ENCODE results near the gene CCR6. TPM values are rescaled to one million over a fixed set of nuclear protein-coding genes. Genes with fewer than 3 reads are reported as not detected.

CCR6 gene
- polyA plus RNA-seq, 1 experiment, result not detected

- Histone ChIP-seq H3K36me3 (ENCODE audit: control insufficient read depth, insufficient read depth, low read length) (no peaks in the 10 kb centered on the region), H3K27me3 (ENCODE audit: control insufficient read depth, insufficient read depth, low read length) (no peaks in the 10 kb centered on the region), H3K4me3 (ENCODE audit: low read depth, low read length) (no peak overlapping the region)
- no peak for TF ChIP-seq CTCF (IDR thresholded peaks at IDR 0.05; ENCODE audit: insufficient read depth, low read depth, low read length)
- DNase-seq (ENCODE audit: low read depth), result no peak
- CTCF ChIA-PET, result no interaction called here
- POLR2A ChIA-PET, result no interaction called here
Measured at GRCh38 chr6:167105060-167105459, 17.8 kb upstream of the CCR6 start.

- H3K27me3 ChIP-seq (ENCODE audit: control insufficient read depth, insufficient read depth, low read length), result no peaks in the 10 kb centered on the region
- no peak overlapping the region for H3K4me3 ChIP-seq (ENCODE audit: low read depth, low read length)
- no peak for DNase-seq (ENCODE audit: low read depth)
- ChIA-PET CTCF (interaction anchor here (0.6 kb wide), 1 partner anchor 155 kb away, joined by 3 read pairs; no protein-coding TSS in a partner anchor), POLR2A (no interaction called here)
- H3K36me3 ChIP-seq (ENCODE audit: control insufficient read depth, insufficient read depth, low read length), result no peaks in the 10 kb centered on the region
- no peak for TF ChIP-seq CTCF (IDR thresholded peaks at IDR 0.05; ENCODE audit: insufficient read depth, low read depth, low read length)
Measured at GRCh38 chr6:167106406-167106805, 16.5 kb upstream of the CCR6 start.

GRCh38 chr6:167107787-167108186 lies 15.1 kb upstream of the CCR6 start:
- DNase-seq (ENCODE audit: low read depth), result no peak
- CTCF ChIA-PET, result no interaction called here
- no peak for TF ChIP-seq CTCF (IDR thresholded peaks at IDR 0.05; ENCODE audit: insufficient read depth, low read depth, low read length)
- Histone ChIP-seq H3K36me3 (ENCODE audit: control insufficient read depth, insufficient read depth, low read length) (no peaks in the 10 kb centered on the region), H3K27me3 (ENCODE audit: control insufficient read depth, insufficient read depth, low read length) (no peaks in the 10 kb centered on the region), H3K4me3 (ENCODE audit: low read depth, low read length) (no peak overlapping the region)
- POLR2A ChIA-PET, result no interaction called here

- no peak for TF ChIP-seq CTCF (IDR thresholded peaks at IDR 0.05; ENCODE audit: insufficient read depth, low read depth, low read length)
- H3K36me3 ChIP-seq (ENCODE audit: control insufficient read depth, insufficient read depth, low read length), result no peaks in the 10 kb centered on the region
- no peaks in the 10 kb centered on the region for H3K27me3 ChIP-seq (ENCODE audit: control insufficient read depth, insufficient read depth, low read length)
- CTCF ChIA-PET, result no interaction called here
- DNase-seq (ENCODE audit: low read depth), result no peak
- POLR2A ChIA-PET, result no interaction called here
- no peak overlapping the region for H3K4me3 ChIP-seq (ENCODE audit: low read depth, low read length)
Measured at GRCh38 chr6:167108278-167108677, 14.6 kb upstream of the CCR6 start.

GRCh38 chr6:167109651-167110050 lies 13.2 kb upstream of the CCR6 start:
- H3K36me3 ChIP-seq (ENCODE audit: control insufficient read depth, insufficient read depth, low read length), result no peaks in the 10 kb centered on the region
- TF ChIP-seq CTCF (IDR thresholded peaks at IDR 0.05; ENCODE audit: insufficient read depth, low read depth, low read length), result no peak
- H3K4me3 ChIP-seq (ENCODE audit: low read depth, low read length), result no peak overlapping the region
- ChIA-PET POLR2A (no interaction called here), CTCF (no interaction called here)
- DNase-seq (ENCODE audit: low read depth), result no peak
- H3K27me3 ChIP-seq (ENCODE audit: control insufficient read depth, insufficient read depth, low read length), result no peaks in the 10 kb centered on the region

Data from BJ (cell line).